ENCODE measurements around the gene HAND1. TPM values are rescaled to one million over a fixed set of nuclear protein-coding genes. Genes with fewer than 3 reads are reported as not detected.

HAND1 gene
- total RNA-seq, 1 donor = not detected

- H3K4me3 ChIP-seq (ENCODE audit: low read depth, low read length) = no peak overlapping the region
- no peak for DNase-seq (ENCODE audit: low read depth)
- TF ChIP-seq CTCF (IDR thresholded peaks at IDR 0.05; ENCODE audit: insufficient read depth, low read depth, low read length) = no peak
Observed at GRCh38 chr5:154470947-154471870, 6.8 kb downstream of the HAND1 start.

- TF ChIP-seq CTCF (IDR thresholded peaks at IDR 0.05; ENCODE audit: insufficient read depth, low read depth, low read length) = no peak
- H3K4me3 ChIP-seq (ENCODE audit: low read depth, low read length) = no peak overlapping the region
- no peak for DNase-seq (ENCODE audit: low read depth)
Observed at GRCh38 chr5:154470137-154470536, 7.9 kb downstream of the HAND1 start.

GRCh38 chr5:154467655-154468354 is 10.2 kb downstream of the HAND1 start:
- TF ChIP-seq CTCF (IDR thresholded peaks at IDR 0.05; ENCODE audit: insufficient read depth, low read depth, low read length) = peak; percentile 83
- DNase-seq (ENCODE audit: low read depth) = peak; percentile 66
- H3K4me3 ChIP-seq (ENCODE audit: low read depth, low read length) = no peak overlapping the region

- TF ChIP-seq CTCF (IDR thresholded peaks at IDR 0.05; ENCODE audit: insufficient read depth, low read depth, low read length) = no peak
- no peak for DNase-seq (ENCODE audit: low read depth)
Observed at GRCh38 chr5:154466671-154467070, 11.4 kb downstream of the HAND1 start.

GRCh38 chr5:154466147-154466546 is 11.9 kb downstream of the HAND1 start:
- H3K4me3 ChIP-seq (ENCODE audit: low read depth, low read length) = no peak overlapping the region
- no peak for TF ChIP-seq CTCF (IDR thresholded peaks at IDR 0.05; ENCODE audit: insufficient read depth, low read depth, low read length)
- DNase-seq (ENCODE audit: low read depth) = no peak

More at GRCh38 chr5:154466671-154467070, 11.4 kb downstream of the HAND1 start:
- no peak overlapping the region for H3K4me3 ChIP-seq (ENCODE audit: low read depth, low read length)

GRCh38 chr5:154465169-154465568 is 12.9 kb downstream of the HAND1 start:
- TF ChIP-seq CTCF (IDR thresholded peaks at IDR 0.05; ENCODE audit: insufficient read depth, low read depth, low read length) = no peak
- DNase-seq (ENCODE audit: low read depth) = peak; percentile 74
- H3K4me3 ChIP-seq (ENCODE audit: low read depth, low read length) = no peak overlapping the region
